ENCODE measurements around the gene EPAS1.

EPAS1 gene

DNA sequence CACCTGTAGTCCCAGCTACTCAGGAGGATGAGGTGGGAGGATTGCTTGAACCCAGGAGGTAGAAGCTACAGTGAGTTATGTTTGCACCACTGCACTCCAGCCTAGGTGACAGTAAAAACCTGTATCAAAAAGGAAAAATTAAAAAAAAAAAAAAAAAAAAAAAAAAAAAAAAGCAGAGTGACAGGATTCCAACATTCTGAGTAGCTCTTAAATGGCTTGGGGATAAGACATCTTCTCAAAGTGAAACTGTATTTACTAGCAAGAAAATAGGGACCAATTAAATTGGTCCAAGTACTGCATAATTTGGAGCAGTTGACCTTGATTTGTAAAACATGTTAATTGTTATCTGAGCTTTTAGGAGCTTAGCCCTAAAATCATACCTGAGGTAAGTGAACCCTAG is 116.4 kb downstream of the EPAS1 start:
- no peak for DNase-seq

DNA sequence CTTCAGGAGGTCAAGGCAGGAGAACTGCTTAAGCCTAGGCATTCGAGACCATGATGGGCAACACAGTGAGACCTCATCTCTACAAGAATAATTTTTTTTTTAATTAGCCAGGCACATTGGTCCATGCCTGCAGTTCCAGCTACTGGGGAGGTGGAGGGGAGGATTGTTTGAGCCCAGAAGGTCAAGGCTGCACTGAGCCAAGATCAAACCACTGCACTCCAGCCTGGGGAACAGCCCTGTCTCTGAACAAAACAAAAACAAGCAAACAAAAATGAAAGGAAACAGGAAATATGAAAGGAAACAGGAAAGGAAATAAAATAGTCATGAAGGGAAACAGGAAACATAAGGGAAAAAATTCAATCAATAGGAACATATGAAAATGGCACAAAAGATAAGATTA is 117.5 kb downstream of the EPAS1 start:
- DNase-seq = no peak

DNA sequence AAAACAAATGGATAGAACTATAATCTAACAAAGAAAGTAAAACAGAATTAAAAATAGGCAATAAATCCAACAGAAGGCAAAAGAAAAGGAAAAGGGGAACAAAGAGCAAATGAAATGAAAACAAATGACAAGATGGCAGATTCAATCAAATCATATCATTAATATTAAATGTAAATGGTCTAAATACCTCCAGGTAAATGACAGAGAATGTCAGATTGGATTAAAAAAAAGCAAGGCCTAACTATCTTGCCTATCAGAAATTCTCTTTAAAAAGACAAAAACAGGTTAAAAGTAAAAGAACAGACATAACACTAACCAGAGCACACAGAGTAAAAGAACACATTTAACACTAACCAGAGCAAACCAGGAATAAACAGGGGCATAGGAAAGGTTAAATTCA is 119.1 kb downstream of the EPAS1 start:
- no peak for DNase-seq

- DNase-seq = no peak
Measured at GRCh38 chr2:46416739-46417403, 119.7 kb downstream of the EPAS1 start.

GRCh38 chr2:46420945-46421344 is 123.7 kb downstream of the EPAS1 start:
- DNase-seq = no peak

DNA sequence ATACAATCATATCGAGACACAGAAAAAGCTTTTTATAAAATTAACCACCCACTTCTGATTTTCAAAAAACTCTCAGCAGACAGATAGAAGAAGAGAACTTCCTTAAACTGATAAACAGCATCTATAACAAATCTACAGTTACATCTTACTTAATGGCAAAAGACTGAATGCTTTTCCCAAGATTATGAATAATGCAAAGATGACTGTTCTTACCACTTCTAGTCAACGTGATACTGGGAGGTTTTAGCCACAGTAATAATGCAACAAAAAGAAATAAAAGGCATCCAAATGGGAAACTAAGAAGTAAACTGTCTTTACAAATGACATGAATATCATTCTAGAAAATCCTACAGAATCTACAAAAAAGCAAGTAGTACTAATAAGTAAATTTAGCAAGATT is 124.2 kb downstream of the EPAS1 start:
- DNase-seq = no peak

GRCh38 chr2:46422717-46423394 is 125.6 kb downstream of the EPAS1 start:
- DNase-seq = no peak

- no peak for DNase-seq
Measured at GRCh38 chr2:46424937-46425336, 127.7 kb downstream of the EPAS1 start.

GRCh38 chr2:46428911-46429436 is 131.8 kb downstream of the EPAS1 start:
- no peak for DNase-seq

DNA sequence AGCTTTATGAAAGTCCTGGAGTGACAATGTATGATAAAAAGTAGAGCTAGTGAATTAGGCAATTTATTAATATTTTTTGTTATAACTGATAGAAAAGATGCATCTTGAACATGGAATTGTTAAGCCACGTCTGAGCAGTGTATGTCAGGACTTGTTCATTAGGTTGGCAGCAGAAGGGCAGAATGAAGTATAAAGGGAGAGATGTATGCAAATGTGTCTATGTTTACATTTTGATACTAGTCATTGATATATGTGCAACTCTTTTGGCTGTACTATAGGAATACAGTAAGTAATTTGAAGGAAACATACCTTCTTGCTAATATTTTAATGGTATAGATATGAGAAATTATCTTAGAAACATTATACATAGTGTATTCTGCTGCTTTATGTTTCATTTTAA is 133.2 kb downstream of the EPAS1 start:
- DNase-seq = no peak

DNA sequence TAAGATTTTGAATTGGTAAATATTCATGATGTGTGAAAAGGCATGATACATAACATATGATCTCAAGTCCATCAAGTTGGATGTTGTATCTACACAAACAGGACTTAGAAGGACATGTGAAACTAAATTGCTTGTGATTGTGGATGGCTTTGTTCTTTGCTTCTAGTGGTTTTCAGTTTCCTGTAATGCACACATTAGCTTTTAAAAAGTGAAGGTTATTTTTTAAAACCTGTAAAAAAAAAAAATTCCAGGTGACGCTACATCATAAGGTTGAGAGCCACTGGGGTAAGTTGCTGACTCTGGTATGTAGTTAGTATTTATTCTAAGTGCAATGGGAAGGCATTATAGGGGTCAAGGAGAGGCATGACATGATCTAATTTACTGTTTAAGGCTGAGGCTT is 133.8 kb downstream of the EPAS1 start:
- DNase-seq = no peak

- DNase-seq = peak; percentile 49
Measured at GRCh38 chr2:46431481-46432235, 134.5 kb downstream of the EPAS1 start.

GRCh38 chr2:46434851-46435273 is 137.7 kb downstream of the EPAS1 start:
- no peak for DNase-seq

- DNase-seq = no peak
Measured at GRCh38 chr2:46435353-46435752, 138.1 kb downstream of the EPAS1 start.

DNA sequence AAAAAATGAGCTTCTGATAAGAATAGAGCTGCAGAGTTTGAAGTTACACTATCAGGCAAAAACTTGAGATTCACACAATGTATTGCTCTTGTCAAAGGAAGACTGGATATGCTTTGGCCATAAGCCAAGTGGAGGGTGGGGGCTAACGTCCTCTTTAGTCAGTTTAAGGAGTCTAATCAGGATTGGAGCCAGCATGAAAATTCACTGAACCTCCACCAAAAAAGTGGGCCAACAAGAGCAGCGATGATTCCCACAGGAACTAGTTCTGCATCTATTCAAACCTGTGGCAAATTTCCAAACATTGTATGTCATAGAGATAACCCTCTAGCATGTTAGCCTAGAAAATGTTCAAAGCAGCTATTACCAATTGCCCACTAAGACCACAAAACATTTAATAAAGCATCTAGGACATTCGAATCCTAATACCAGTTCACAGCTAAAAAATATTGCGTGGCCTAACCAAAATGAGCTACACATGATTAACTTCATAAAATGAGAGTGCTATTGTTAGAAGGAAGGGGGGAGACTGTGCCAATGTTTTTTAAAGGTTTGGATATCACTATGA is 138.7 kb downstream of the EPAS1 start:
- DNase-seq = no peak

Data from NCI-H1694 treated with DMSO at 0.1 percent for 48 hours (cell line).